GM21619 (cell line): Measurements from ENCODE around the gene OR2D3.
A peak's percentile ranks its signal among the peaks of the same experiment; 100 is the strongest.
"Not testable (repeated sequence)": the region's sequence is repeated elsewhere in the genome, so short reads cannot be mapped to it uniquely, and the experiment has no call there.

Experiments used
- ATAC-seq: cut with Tn5 transposase; IDR thresholded peaks from one replicate; pipeline ENCODE4 v1.9.1; 2021; ENCODE audit not compliant: unreplicated experiment

Gene OR2D3

DNA sequence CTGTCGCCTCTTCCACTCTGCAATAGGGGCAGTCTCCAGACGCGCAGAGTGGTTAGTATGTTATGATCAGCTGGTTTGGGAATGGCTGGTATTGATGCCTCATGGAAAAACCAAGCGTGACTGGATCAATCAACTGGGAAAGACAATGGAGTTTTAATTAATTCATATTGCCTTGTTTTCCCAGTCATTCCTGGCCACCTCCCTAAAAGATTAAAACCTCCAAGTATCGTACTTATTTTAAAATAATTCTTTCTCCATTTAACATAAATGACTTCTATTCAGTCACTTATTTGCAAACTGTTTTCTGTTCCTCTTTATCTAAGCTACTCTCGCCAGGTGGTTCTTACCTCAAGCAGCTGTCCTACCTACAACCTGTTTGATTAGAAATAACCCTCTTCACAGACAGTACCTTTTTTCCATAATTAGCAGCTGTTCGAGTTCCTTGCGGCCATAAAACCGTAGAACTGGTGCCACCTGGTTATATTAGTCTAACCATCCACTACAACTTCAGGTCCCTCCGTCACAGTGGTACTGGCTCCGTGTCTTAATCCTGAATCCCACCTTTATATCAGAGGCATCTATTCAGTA, 6.3 kb downstream of the OR2D3 start:
- peak; percentile 64 for ATAC-seq

DNA sequence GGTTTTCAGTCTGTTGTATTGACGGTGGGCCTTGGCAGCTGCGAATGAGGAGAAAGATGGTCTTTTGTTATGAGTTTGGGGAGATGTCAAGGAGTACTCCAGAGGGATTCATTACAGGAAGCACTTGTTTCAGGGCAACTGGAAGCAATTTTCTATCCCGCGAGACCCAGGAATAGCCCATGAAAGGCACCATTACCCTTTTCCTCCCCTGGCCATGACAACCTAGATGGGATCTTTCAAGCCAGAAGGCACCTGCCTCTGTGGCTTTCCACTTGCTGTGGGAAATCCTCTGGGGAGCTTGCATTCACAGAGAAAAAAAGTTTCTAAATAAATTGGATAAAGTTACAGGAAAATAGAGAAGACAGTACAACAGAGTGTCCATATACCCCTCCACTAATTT, 8.1 kb downstream of the OR2D3 start:
- ATAC-seq: no peak

GRCh38 chr11:6931146-6931713, 10.4 kb downstream of the OR2D3 start:
- ATAC-seq: no peak

GRCh38 chr11:6932145-6932544, 11.3 kb downstream of the OR2D3 start:
- ATAC-seq: no peak

DNA sequence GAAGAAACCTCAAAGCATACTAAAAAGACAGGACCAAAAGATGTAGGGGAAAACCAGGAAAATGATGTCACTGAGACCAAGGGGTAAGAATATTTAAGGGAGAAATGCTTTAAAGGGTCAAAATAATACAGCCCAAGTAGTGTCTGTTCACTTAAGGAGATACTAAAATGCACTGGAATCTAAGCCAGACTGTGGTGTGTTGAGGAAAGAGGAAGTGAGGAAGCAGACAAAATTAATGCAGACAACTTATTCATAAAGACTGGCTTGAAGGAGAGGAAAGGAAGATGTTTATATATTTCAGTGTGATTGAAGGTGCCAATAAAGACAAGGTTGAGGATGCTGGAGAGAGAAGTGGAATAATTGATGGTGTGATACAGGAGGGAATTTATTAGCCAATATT, 21.2 kb downstream of the OR2D3 start:
- ATAC-seq: no peak

- ATAC-seq: no peak
Observed at GRCh38 chr11:6943131-6943530, 22.3 kb downstream of the OR2D3 start.

DNA sequence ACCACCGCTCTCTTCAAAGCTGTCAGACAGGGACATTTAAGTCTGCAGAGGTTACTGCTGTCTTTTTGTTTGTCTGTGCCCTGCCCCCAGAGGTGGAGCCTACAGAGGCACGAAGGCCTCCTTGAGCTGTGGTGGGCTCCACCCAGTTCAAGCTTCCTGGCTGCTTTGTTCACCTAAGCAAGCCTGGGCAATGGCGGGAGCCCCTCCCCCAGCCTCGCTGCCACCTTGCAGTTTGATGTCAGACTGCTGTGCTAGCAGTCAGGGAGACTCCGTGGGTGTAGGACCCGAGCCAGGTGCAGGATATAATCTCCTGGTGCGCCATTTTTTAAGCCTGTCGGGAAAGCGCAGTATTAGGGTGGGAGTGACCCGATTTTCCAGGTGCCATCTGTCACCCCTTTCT, 33.4 kb downstream of the OR2D3 start:
- ATAC-seq: not testable (repeated sequence)

- ATAC-seq: no peak
Observed at GRCh38 chr11:6962141-6962540, 41.3 kb downstream of the OR2D3 start.

DNA sequence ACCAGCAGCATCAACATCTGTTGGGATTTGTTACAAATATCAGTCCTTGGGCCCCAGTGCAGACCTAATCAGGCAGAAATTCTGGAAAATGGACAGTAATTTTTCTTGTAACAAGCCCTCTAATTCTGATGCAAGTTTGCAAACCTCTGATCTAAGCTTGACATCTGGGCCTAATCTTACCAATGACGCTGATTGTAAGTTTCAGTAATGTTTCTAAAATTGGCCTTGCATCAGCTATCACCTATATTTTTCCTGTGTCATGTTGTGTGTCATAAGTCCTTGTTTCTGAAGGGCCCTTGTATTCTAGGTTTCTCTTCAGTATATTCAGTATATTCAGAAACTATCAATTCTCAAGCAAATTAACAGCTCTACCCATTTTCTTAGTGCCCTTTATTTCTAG, 41.9 kb downstream of the OR2D3 start:
- no peak for ATAC-seq

- ATAC-seq: no peak
Observed at GRCh38 chr11:6968816-6969215, 48.0 kb downstream of the OR2D3 start.

DNA sequence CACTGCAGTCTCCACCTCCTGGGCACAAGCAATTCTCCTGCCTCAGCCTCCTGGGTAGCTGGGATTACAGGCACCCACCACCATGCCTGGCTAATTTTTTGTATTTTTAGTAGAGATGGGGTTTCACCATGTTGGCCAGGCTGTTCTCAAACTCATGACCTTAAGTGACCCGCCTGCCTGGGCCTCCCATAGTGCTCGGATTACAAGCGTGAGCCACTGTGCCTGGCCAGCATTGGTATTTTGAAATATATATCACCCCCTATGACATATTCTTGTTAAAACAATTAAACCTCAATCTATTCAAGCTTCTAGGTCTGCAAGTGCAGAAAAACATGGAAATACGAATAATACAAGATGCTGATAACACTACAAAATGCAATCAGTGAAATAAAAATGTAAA, 49.1 kb downstream of the OR2D3 start:
- not testable (repeated sequence) for ATAC-seq
